OCI-LY7 (cell line): ENCODE measurements around the gene WRNIP1.

Source experiments
- EZH2phosphoT487 ChIP-seq: fragments of 200-600 bp; sonication (generic); IDR thresholded peaks from 2 replicates; pipeline ENCODE4 v1.6.1; 2018; ENCODE audit warnings: low read depth, borderline replicate concordance, mild to moderate bottlenecking, mixed run types, antibody characterized with exemption, low read length, moderate library complexity, mixed read lengths
- TF ChIP-seq, protein P1 (sequence below): fragments of 200-600 bp; sonication (generic); conservative IDR thresholded peaks from 2 replicates; pipeline ENCODE4 v1.5.1; 2014; ENCODE audit warnings: mild to moderate bottlenecking, antibody characterized with exemption, low read length, moderate library complexity, mixed read lengths

GRCh38 chr6:2812695-2813094, 47.5 kb downstream of the WRNIP1 start:
- TF ChIP-seq, protein P1, sequence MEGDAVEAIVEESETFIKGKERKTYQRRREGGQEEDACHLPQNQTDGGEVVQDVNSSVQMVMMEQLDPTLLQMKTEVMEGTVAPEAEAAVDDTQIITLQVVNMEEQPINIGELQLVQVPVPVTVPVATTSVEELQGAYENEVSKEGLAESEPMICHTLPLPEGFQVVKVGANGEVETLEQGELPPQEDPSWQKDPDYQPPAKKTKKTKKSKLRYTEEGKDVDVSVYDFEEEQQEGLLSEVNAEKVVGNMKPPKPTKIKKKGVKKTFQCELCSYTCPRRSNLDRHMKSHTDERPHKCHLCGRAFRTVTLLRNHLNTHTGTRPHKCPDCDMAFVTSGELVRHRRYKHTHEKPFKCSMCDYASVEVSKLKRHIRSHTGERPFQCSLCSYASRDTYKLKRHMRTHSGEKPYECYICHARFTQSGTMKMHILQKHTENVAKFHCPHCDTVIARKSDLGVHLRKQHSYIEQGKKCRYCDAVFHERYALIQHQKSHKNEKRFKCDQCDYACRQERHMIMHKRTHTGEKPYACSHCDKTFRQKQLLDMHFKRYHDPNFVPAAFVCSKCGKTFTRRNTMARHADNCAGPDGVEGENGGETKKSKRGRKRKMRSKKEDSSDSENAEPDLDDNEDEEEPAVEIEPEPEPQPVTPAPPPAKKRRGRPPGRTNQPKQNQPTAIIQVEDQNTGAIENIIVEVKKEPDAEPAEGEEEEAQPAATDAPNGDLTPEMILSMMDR: no peak
- no peak for TF ChIP-seq EZH2phosphoT487
